Stimulated activated CD8-positive, alpha-beta memory T cell treated with anti-CD3 and anti-CD28 coated beads, Interleukin-12 subunit alpha, Interleukin-12 subunit beta, amount 100 ng/mL, for 1 hour (primary cell): ENCODE results near the gene A4GALT.

Experiments used
- DNase-seq: peaks from one replicate; pipeline ENCODE4 v3.0.0-alpha.2; 2020; ENCODE audit warnings: low read depth

Gene A4GALT

GRCh38 chr22:42648368-42649245 is 72.1 kb downstream of the A4GALT start:
- no peak for DNase-seq

DNA sequence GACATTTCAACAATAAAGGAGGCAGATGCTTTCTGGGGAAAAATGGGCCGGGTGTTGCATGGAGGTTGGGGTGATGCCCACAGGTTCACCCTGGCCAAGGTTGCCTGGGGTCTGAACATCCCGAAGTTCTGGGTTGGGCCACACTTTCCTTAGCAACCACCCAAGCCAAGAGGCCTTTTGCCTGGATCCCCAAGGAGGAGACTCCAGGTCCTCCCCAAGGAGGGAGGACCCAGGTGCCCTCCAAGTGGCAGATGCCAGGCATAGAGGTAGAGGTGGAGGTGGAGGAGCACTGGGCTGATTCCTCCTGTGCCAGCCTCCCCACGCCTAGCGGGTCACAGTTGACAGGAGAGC is 72.7 kb downstream of the A4GALT start:
- no peak for DNase-seq

DNA sequence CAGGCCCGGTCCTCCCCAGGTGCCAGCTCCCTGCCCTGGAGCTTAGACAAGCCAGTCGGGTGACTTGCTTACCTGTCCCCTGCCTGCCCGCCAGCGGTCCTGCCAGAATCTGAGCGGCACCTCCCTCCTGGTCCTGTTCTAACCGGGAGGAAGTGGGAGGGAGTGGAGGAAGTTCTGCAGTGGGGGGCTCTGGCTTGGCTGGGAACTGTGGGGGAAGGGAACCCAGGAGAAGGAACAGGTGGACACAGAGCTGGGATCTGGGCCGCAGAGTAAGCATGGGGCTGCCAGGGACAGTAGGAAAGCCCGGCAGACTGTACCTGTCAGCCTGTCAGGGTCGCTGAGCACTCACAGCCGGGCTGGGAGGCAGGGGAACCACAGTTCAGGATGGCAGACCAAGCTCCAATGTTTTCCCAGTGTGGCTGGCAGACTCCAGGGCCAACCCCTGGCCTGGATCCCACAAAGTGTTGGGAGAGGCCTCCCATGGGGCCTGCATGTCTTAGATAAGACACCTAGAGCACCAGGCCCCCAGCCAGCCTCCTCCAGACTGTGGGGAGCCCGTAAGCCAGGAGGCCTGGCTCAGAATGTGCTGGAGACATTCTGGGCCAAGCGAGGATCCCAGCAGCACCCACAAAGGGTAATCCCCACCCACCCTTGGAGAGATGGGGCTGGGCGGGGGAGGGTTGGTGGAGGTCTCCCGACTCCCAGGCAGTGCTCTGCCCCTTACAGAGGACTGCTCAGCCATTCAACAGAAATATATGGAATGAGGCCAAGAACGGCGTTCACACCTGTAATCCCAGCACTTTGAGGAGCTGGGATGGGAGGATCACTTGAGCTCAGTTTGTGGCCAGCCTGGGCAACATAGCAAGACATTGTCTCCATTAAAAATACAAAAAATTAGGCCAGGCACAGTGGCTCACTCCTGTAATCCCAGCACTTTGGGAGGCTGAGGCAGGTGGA is 73.8 kb downstream of the A4GALT start:
- no peak for DNase-seq

DNA sequence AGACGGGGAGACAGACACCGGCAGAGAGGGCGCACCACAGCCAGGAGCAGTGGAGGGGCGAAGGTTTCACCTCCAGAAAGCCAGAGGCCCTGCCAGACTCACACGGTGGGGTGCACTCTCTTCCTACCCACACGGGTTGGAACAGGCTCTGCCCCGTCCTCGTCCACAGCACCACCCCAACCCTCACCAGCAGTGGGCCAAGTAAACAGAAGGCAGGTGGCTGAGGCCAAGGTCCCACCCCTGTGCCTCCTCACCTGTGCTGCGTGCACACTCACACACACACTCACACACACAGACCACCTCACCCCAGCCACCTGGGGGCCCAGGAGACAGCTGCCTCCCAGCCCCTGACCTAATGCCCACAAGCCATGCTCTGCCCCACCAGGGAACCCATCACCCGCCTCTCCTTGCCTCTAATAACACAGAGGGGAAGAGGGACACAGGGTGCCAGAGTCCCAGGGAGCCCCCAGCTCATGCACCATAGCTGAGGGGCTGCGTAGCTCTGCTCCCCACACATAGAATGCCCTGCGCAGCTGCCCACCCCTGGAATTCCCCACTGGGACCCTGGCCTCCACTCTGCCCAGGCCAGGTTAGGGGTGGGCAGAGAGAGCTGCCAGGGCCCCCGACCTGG is 74.6 kb downstream of the A4GALT start:
- no peak for DNase-seq

GRCh38 chr22:42645341-42645937 is 75.2 kb downstream of the A4GALT start:
- no peak for DNase-seq

GRCh38 chr22:42644422-42645340 is 76.0 kb downstream of the A4GALT start:
- no peak for DNase-seq

- no peak for DNase-seq
Measured at GRCh38 chr22:42643634-42644421, 76.8 kb downstream of the A4GALT start.

- no peak for DNase-seq
Measured at GRCh38 chr22:42642806-42643633, 77.7 kb downstream of the A4GALT start.
